ENCODE results near the gene GLI1. TPM values are rescaled to one million over a fixed set of nuclear protein-coding genes. Genes with fewer than 3 reads are reported as not detected.
A peak's percentile ranks its signal among the peaks of the same experiment; 100 is the strongest.
"Not testable (repeated sequence)": the region's sequence is repeated elsewhere in the genome, so short reads cannot be mapped to it uniquely, and the experiment has no call there.

The GLI1 gene
- total RNA-seq, 4 donors from 2014 or later: 0.51 to 2.9 (median 2.0) TPM; not detected in 1

- no peak for DNase-seq (ENCODE audit: low spot score in 2 of 2)
- peaks cover 74% of the 10 kb centered on the region for H3K36me3 ChIP-seq
- H3K4me1 ChIP-seq: peaks cover 30% of the 10 kb centered on the region
- 81% methylated on average over 8 of the region's 9 CpGs for WGBS
- H3K9me3 ChIP-seq: no peaks in the 10 kb centered on the region
- TF ChIP-seq POLR2A (IDR thresholded peaks at IDR 0.05) (no peak), POLR2AphosphoS5 (IDR thresholded peaks at IDR 0.05) (no peak), EP300 (IDR thresholded peaks at IDR 0.05) (no peak), CTCF (IDR thresholded peaks at IDR 0.05) (no peak)
- H3K27me3 ChIP-seq: no peaks in the 10 kb centered on the region
- H3K4me3 ChIP-seq: no peak overlapping the region
- no peak overlapping the region for H3K27ac ChIP-seq
Observed at GRCh38 chr12:57514720-57515407, 55.3 kb downstream of the GLI1 start.

- H3K4me3 ChIP-seq: no peak overlapping the region
- WGBS: 48% methylated on average over 3 of the region's 3 CpGs
- DNase-seq (ENCODE audit: low spot score in 2 of 2): no peak
Observed at GRCh38 chr12:57515408-57515933, 55.9 kb downstream of the GLI1 start.

GRCh38 chr12:57515934-57516541 is 56.5 kb downstream of the GLI1 start:
- H3K27ac ChIP-seq: no peak overlapping the region
- H3K4me1 ChIP-seq: peaks cover 33% of the 10 kb centered on the region
- H3K36me3 ChIP-seq: peaks cover 64% of the 10 kb centered on the region
- 85% methylated on average over 11 of the region's 11 CpGs for WGBS
- no peak for DNase-seq (ENCODE audit: low spot score in 2 of 2)
- no peaks in the 10 kb centered on the region for H3K27me3 ChIP-seq
- no peak for TF ChIP-seq EP300 (IDR thresholded peaks at IDR 0.05)
- no peak for TF ChIP-seq CTCF (IDR thresholded peaks at IDR 0.05)
- TF ChIP-seq POLR2AphosphoS5 (IDR thresholded peaks at IDR 0.05): no peak
- TF ChIP-seq POLR2A (IDR thresholded peaks at IDR 0.05): no peak
- H3K9me3 ChIP-seq: no peaks in the 10 kb centered on the region
- H3K4me3 ChIP-seq: no peak overlapping the region

More at GRCh38 chr12:57515408-57515933, 55.9 kb downstream of the GLI1 start:
- no peaks in the 10 kb centered on the region for H3K27me3 ChIP-seq
- H3K9me3 ChIP-seq: no peaks in the 10 kb centered on the region
- H3K4me1 ChIP-seq: peaks cover 30% of the 10 kb centered on the region
- H3K36me3 ChIP-seq: peaks cover 68% of the 10 kb centered on the region
- no peak overlapping the region for H3K27ac ChIP-seq
- TF ChIP-seq POLR2AphosphoS5 (IDR thresholded peaks at IDR 0.05) (no peak), EP300 (IDR thresholded peaks at IDR 0.05) (no peak), CTCF (IDR thresholded peaks at IDR 0.05) (no peak), POLR2A (IDR thresholded peaks at IDR 0.05) (no peak)

- Histone ChIP-seq H3K9me3 (no peaks in the 10 kb centered on the region), H3K27me3 (no peaks in the 10 kb centered on the region), H3K4me3 (no peak overlapping the region), H3K36me3 (peaks cover 57% of the 10 kb centered on the region), H3K4me1 (peaks cover 39% of the 10 kb centered on the region), H3K27ac (no peak overlapping the region)
- WGBS: 83% methylated on average over 11 of the region's 11 CpGs
- no peak for DNase-seq (ENCODE audit: low spot score in 2 of 2)
- TF ChIP-seq POLR2AphosphoS5 (IDR thresholded peaks at IDR 0.05): no peak
Observed at GRCh38 chr12:57516617-57517153, 57.1 kb downstream of the GLI1 start.

- TF ChIP-seq POLR2AphosphoS5 (IDR thresholded peaks at IDR 0.05): no peak
- no peak for TF ChIP-seq EP300 (IDR thresholded peaks at IDR 0.05)
- no peak for TF ChIP-seq CTCF (IDR thresholded peaks at IDR 0.05)
- TF ChIP-seq POLR2A (IDR thresholded peaks at IDR 0.05): no peak
- Histone ChIP-seq H3K4me1 (peaks cover 44% of the 10 kb centered on the region), H3K27me3 (no peaks in the 10 kb centered on the region), H3K36me3 (peaks cover 52% of the 10 kb centered on the region), H3K27ac (peak overlapping the region; percentile 96), H3K4me3 (no peak overlapping the region), H3K9me3 (no peaks in the 10 kb centered on the region)
- DNase-seq (ENCODE audit: low spot score in 2 of 2): no peak
- 9% methylated on average over 1 of the region's 1 CpG for WGBS
Observed at GRCh38 chr12:57517187-57517586, 57.6 kb downstream of the GLI1 start.

GRCh38 chr12:57517718-57518117 is 58.1 kb downstream of the GLI1 start:
- peaks cover 47% of the 10 kb centered on the region for H3K36me3 ChIP-seq
- 72% methylated on average over 10 of the region's 10 CpGs for WGBS
- H3K4me3 ChIP-seq: peak overlapping the region; percentile 77

More at GRCh38 chr12:57517718-57518117, 58.1 kb downstream of the GLI1 start:
- Histone ChIP-seq H3K4me1 (peaks cover 46% of the 10 kb centered on the region), H3K27ac (peak overlapping the region; percentile 96)
- not testable (repeated sequence) for H3K27me3 ChIP-seq; DNase-seq (ENCODE audit: low spot score in 2 of 2); H3K9me3 ChIP-seq
